ENCODE measurements around the gene OTOP3. TPM values are rescaled to one million over a fixed set of nuclear protein-coding genes. Genes with fewer than 3 reads are reported as not detected.

OTOP3 gene
- total RNA-seq, 3 donors from 2014 or later (not counting 1 experiment from before 2014, with no cell fraction given), result not detected

- no peaks in the 10 kb centered on the region for H3K36me3 Mint-ChIP-seq
- H3K27ac Mint-ChIP-seq, result no peak within 1 kb of the TSS
- H3K27me3 Mint-ChIP-seq (ENCODE audit: low read depth in 2 of 2), result peaks cover 22 to 36% of the 10 kb centered on the region in 2 donors
- Histone ChIP-seq H3K9me3 (ENCODE audit: control insufficient read depth, insufficient read depth, low read length) (no peaks in the 10 kb centered on the region), H3K27ac (ENCODE audit: low read length) (no peak within 1 kb of the TSS), H3K36me3 (ENCODE audit: control insufficient read depth, insufficient read depth, low read length) (no peaks in the 10 kb centered on the region), H3K4me3 (ENCODE audit: low read length) (peak within 1 kb of the TSS; percentile 20), H3K4me1 (ENCODE audit: control insufficient read depth, insufficient read depth, low read length) (peaks cover 23% of the 10 kb centered on the region), H3K27me3 (ENCODE audit: control insufficient read depth, insufficient read depth, low read length) (peaks cover 37% of the 10 kb centered on the region)
- no peak for DNase-seq
- H3K4me1 Mint-ChIP-seq, result peaks cover 0 to 22% of the 10 kb centered on the region in 2 donors
- peak within 1 kb of the TSS; percentile 73 for H3K4me3 Mint-ChIP-seq
- ATAC-seq, result peak; percentile 33 to 59 (median 49)
- intact Hi-C loops (cut with micrococcal nuclease), result loop anchor here (5.0 kb wide), 1 partner anchor 34 kb away; no protein-coding TSS in a partner anchor
- no peaks in the 10 kb centered on the region for H3K9me3 Mint-ChIP-seq
- no peak for TF ChIP-seq CTCF (IDR thresholded peaks at IDR 0.05)
- 6% methylated on average over 57 of the region's 57 CpGs for WGBS (ENCODE audit: insufficient coverage)
These were observed 12.8 kb upstream of the OTOP3 start, which contains the start of gene USH1G for GRCh38 chr17:74922694-74923537. Gene USH1G, minus strand, starts transcription at chr17:74923255. Its CDS starts 182 bp downstream, at chr17:74923073.

DNA sequence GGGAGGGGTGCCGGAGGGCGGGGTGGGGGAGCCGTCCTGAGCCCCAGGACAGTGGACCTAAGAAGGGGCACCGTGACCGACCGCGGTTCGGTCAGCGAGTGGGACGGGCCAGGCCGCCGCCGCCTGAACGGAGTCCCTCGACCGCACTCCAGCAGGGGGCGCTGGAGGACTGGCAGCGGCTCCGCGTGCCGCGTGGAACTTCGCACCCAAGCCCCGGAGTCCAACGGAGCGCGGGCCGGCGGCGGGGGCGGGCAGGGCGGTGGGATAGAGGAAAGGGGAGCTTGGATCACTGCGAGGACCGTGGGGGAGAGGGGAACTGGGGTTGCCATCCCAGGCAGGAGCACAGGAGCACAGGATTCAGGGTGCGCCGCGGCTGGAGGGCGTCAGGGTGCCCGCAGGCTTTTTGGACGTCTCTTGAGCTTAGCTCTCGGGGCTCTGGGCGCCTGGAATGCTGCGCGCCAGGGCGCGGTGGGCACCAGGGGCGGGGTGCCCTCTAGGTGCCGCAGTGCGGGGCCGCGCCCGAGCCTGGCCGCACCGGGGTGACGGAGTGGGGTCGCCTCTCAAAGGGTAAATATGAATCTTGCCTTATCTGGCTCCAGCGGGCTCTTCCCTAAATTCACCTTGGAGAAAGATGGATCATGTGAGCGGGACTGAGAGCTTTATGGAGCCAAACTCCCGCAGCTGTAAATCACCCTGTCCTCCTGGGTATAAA is 12.0 kb upstream of the OTOP3 start:
- peak overlapping the region; percentile 20 for H3K4me3 ChIP-seq (ENCODE audit: low read length)
- H3K27me3 Mint-ChIP-seq (ENCODE audit: low read depth in 2 of 2), result peaks cover 30 to 36% of the 10 kb centered on the region in 2 donors

DNA sequence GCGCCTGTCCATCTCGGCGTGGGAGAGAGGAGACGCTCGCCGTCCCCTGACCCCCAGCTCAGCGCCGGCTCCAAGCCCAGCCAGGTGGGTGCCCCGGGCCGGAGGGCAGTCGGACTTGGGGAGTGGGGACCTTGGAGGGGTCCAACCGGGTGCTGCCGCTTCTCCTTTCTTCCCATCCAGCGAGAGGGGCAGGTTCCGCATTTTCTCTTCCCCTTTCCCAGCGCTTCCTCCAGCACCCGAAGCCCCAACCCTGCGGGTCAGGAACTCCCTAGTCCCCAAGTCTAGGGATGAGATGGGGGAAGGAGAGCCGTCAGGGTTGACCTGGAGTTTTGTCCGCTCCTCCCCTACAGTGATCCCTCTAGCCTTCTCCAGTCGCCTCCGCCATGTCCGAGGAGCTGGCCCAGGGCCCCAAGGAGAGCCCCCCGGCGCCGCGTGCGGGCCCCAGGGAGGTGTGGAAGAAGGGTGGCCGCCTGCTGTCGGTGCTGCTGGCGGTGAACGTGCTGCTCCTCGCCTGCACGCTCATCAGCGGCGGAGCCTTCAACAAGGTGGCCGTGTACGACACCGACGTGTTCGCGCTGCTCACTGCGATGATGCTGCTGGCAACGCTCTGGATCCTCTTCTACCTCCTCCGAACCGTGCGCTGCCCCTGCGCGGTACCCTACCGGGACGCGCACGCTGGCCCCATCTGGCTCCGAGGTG is 11.3 kb upstream of the OTOP3 start, which contains the start of gene OTOP2:
Gene OTOP2 (plus strand): TSS at position 24 of the 699 bp plus-strand sequence. CDS start 360 bp downstream, at position 384.
- no peaks in the 10 kb centered on the region for H3K9me3 Mint-ChIP-seq
- H3K9me3 ChIP-seq (ENCODE audit: control insufficient read depth, insufficient read depth, low read length), result no peaks in the 10 kb centered on the region
- WGBS (ENCODE audit: insufficient coverage), result 5% methylated on average over 51 of the region's 54 CpGs
- H3K27ac ChIP-seq (ENCODE audit: low read length), result no peak within 1 kb of the TSS
- ATAC-seq (no peak), DNase-seq (peak in 1 of 2 donors; percentile 43)
- intact Hi-C loops (cut with micrococcal nuclease), result loop anchor here (5.0 kb wide), 1 partner anchor 33 kb away; no protein-coding TSS in a partner anchor
- peaks cover 36 to 37% of the 10 kb centered on the region in 2 donors for H3K27me3 Mint-ChIP-seq (ENCODE audit: low read depth in 2 of 2)
- no peak for TF ChIP-seq CTCF (IDR thresholded peaks at IDR 0.05)
- H3K4me1 Mint-ChIP-seq, result peaks cover 0 to 22% of the 10 kb centered on the region in 2 donors
- peaks cover 37% of the 10 kb centered on the region for H3K27me3 ChIP-seq (ENCODE audit: control insufficient read depth, insufficient read depth, low read length)
- no peaks in the 10 kb centered on the region for H3K36me3 Mint-ChIP-seq
- peak within 1 kb of the TSS; percentile 20 for H3K4me3 ChIP-seq (ENCODE audit: low read length)
- H3K4me1 ChIP-seq (ENCODE audit: control insufficient read depth, insufficient read depth, low read length), result peaks cover 23% of the 10 kb centered on the region
- peak within 1 kb of the TSS; percentile 73 for H3K4me3 Mint-ChIP-seq
- H3K27ac Mint-ChIP-seq, result no peak within 1 kb of the TSS
- no peaks in the 10 kb centered on the region for H3K36me3 ChIP-seq (ENCODE audit: control insufficient read depth, insufficient read depth, low read length)

More for the DNA sequence above, 12.0 kb upstream of the OTOP3 start:
- Histone ChIP-seq H3K27me3 (ENCODE audit: control insufficient read depth, insufficient read depth, low read length) (peaks cover 37% of the 10 kb centered on the region), H3K9me3 (ENCODE audit: control insufficient read depth, insufficient read depth, low read length) (no peaks in the 10 kb centered on the region), H3K36me3 (ENCODE audit: control insufficient read depth, insufficient read depth, low read length) (no peaks in the 10 kb centered on the region), H3K27ac (ENCODE audit: low read length) (no peak overlapping the region), H3K4me1 (ENCODE audit: control insufficient read depth, insufficient read depth, low read length) (peaks cover 23% of the 10 kb centered on the region)
- no peaks in the 10 kb centered on the region for H3K36me3 Mint-ChIP-seq
- H3K4me1 Mint-ChIP-seq, result peaks cover 0 to 22% of the 10 kb centered on the region in 2 donors
- 4% methylated on average over 59 of the region's 59 CpGs for WGBS (ENCODE audit: insufficient coverage)
- no peaks in the 10 kb centered on the region for H3K9me3 Mint-ChIP-seq
- H3K4me3 Mint-ChIP-seq, result no peak overlapping the region
- no peak overlapping the region for H3K27ac Mint-ChIP-seq
- DNase-seq, result peak; percentile 77 to 83
- TF ChIP-seq CTCF (IDR thresholded peaks at IDR 0.05), result peak; percentile 88
- peak; percentile 84 to 85 (median 84) for ATAC-seq
- intact Hi-C loops (cut with micrococcal nuclease), result loop anchor here (5.0 kb wide), 1 partner anchor 34 kb away; no protein-coding TSS in a partner anchor
